Stimulated activated CD4-positive, alpha-beta T cell treated with anti-CD3 and anti-CD28 coated beads, TNF-alpha, amount 100 ng/mL, for 48 hours (primary cell): Measurements from ENCODE around the gene ANK2.

Experiments used
- DNase-seq, 3 donors: peaks; one replicate each; pipeline ENCODE4 v3.0.0-alpha.2; 2020; ENCODE audit warnings: low read depth in 3 of 3

Gene ANK2

GRCh38 chr4:113394730-113395530, 345.5 kb downstream of the ANK2 start:
- DNase-seq = peak; percentile 5 to 36 (median 32)

- no peak for DNase-seq
Observed at GRCh38 chr4:113397114-113397701, 347.8 kb downstream of the ANK2 start.

DNA sequence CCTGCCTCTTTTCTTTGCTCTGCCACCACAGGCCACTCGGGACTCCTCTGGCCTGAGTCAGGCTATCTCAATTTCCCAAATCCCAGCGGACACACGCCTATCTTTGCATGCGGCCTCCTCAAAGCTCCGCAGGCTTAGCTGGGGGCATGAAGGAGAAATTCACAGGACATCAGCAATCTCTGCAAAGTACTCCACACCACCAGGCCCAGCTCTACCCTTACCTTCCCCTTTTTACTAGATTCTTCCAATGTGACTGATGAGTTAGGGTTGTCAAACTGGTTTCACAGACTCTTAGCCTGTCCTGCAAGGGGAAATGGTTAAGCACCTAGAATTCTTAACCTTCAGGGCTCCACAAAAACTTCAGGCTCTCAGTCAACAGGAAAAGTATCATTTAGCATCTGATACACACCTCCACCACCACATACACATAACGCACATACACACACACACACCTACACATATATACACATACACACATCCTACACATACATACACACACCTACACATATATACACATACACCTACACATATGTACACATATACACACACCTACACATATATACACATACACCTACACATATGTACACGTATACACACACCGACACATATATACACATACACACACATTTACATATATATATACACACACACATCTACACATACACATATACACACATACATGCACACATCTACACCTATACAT, 349.1 kb downstream of the ANK2 start:
- no peak for DNase-seq

- no peak for DNase-seq
Observed at GRCh38 chr4:113404167-113404571, 354.7 kb downstream of the ANK2 start.

- DNase-seq = no peak
Observed at GRCh38 chr4:113404841-113405240, 355.4 kb downstream of the ANK2 start.

- no peak for DNase-seq
Observed at GRCh38 chr4:113405874-113406722, 356.6 kb downstream of the ANK2 start.

DNA sequence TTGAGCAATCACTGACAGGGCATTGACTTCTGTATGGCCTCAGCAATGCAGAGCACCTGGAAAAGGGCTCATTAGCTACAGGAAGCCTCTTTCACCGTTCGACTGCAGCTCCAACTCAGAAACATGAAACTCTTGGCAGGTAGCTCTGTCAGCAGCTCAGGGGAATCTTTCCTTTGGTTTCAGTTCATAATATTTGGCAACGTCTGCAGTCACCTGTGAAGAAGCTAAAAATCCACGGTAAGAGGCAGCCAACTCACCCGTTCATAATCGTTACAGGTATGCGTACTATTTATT, 357.2 kb downstream of the ANK2 start:
- no peak for DNase-seq

- no peak for DNase-seq
Observed at GRCh38 chr4:113407409-113407808, 358.0 kb downstream of the ANK2 start.

- DNase-seq = no peak
Observed at GRCh38 chr4:113409181-113409580, 359.7 kb downstream of the ANK2 start.

DNA sequence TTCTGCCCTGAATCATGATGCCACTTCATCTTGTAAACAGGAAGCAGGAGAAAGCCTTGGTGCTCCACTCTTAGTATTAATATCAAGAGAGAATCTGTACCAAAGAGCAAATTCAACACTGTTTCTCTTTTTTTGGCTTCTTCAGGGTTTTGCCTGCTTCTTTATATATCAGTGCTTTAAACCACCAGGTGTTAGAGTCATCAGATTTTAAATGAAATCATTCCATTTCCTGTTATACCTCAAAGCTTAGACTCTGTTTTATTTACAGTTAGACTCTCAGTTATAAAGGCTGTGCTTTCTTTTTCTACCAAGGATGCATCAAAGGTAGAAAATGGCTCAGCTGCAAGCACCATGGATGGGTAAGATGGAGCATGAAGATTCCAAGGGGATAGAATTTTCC, 361.2 kb downstream of the ANK2 start:
- DNase-seq = no peak

- no peak for DNase-seq
Observed at GRCh38 chr4:113411496-113411938, 362.1 kb downstream of the ANK2 start.

- no peak for DNase-seq
Observed at GRCh38 chr4:113419631-113420030, 370.2 kb downstream of the ANK2 start.

DNA sequence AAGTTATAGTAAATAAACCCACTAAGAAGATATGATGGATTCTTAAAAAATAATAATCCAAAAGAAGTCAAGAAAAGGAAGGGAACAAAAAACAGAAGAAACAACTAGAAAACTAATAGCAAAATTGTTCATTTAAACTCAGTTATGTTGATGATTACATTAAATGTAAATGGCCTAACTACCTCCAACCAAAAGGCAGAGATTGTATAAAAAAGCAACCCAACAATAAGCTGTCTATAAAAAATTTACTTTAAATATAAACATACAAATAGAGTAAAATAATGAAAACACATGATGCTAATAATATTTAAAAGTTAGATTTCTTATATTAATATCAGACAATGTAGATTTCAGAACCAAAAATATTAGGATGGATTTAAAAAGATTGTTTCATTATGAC, 371.5 kb downstream of the ANK2 start:
- no peak for DNase-seq

DNA sequence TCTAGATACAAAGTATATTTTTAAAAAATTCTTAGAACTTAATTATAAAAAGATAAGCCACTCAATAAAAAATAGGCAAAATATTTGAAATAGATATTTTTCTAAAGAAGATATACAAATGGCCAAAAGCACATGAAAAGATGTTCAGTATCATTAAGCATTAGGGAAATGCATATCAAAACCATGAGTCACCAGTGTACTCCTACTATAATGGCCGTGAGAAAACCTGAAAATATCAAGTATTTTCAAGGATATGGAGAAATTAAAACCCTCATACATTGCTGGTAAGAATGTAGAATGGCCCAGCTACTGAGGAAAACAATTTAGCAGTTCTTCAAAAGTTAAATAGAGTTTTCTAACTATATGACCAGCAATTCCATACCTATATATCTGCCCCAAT, 374.2 kb downstream of the ANK2 start:
- DNase-seq = no peak

DNA sequence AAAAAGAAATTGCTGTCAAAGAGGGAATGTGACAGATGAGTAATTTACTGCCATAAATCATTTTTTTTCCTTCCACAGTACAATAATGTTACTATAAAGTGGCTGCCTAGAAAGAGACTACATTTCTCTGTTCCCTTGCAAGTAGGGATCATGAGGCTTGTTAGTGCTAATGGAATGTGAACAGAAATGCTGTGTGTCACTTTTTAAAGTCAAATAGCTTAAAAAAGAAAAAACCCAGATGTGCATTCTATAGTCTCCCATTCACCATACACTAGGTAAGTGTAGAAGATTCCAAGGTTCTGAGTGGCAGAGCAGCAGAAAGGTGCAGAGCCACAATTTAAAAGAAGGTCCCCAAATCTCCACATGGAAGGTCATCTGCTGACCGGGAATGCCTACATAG, 383.7 kb downstream of the ANK2 start:
- no peak for DNase-seq
